ENCODE data around the gene ASB3.

- TF ChIP-seq, protein P1, sequence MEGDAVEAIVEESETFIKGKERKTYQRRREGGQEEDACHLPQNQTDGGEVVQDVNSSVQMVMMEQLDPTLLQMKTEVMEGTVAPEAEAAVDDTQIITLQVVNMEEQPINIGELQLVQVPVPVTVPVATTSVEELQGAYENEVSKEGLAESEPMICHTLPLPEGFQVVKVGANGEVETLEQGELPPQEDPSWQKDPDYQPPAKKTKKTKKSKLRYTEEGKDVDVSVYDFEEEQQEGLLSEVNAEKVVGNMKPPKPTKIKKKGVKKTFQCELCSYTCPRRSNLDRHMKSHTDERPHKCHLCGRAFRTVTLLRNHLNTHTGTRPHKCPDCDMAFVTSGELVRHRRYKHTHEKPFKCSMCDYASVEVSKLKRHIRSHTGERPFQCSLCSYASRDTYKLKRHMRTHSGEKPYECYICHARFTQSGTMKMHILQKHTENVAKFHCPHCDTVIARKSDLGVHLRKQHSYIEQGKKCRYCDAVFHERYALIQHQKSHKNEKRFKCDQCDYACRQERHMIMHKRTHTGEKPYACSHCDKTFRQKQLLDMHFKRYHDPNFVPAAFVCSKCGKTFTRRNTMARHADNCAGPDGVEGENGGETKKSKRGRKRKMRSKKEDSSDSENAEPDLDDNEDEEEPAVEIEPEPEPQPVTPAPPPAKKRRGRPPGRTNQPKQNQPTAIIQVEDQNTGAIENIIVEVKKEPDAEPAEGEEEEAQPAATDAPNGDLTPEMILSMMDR (IDR thresholded peaks at IDR 0.05; ENCODE audit: poor library complexity, severe bottlenecking) = no peak
- TF ChIP-seq REST (IDR thresholded peaks at IDR 0.05; ENCODE audit: borderline replicate concordance) = no peak
Measured at GRCh38 chr2:53829273-53829979, 42.7 kb upstream of the ASB3 start.

Measured in neural cell (in vitro differentiated cells).